Memory B cell (primary cell): ENCODE results near the gene KDM6A.
A peak's percentile ranks its signal among the peaks of the same experiment; 100 is the strongest.
"Not testable (repeated sequence)": the region's sequence is repeated elsewhere in the genome, so short reads cannot be mapped to it uniquely, and the experiment has no call there.

ENCODE experiments used
- ATAC-seq: fragments of 150-1000 bp; cut with Tn5 transposase; 2 replicates; pipeline ENCODE4 v1.10.0; 2021; ENCODE audit warnings: low read depth, mild to moderate bottlenecking, moderate library complexity
- DNase-seq, 2 donors: peaks; one replicate each; pipeline ENCODE4 v3.0.0; 2022; ENCODE audit warnings: low spot score in 2 of 2
- H3K27ac Mint-ChIP-seq: one replicate; pipeline ENCODE4 v1.8.0; 2022; ENCODE audit warnings: mild to moderate bottlenecking, moderate library complexity, mixed read lengths
- H3K27me3 Mint-ChIP-seq: one replicate; pipeline ENCODE4 v1.8.0; 2022; ENCODE audit warnings: mixed read lengths
- H3K36me3 Mint-ChIP-seq: one replicate; pipeline ENCODE4 v1.8.0; 2022; ENCODE audit warnings: mild to moderate bottlenecking, mixed read lengths
- H3K4me1 Mint-ChIP-seq: one replicate; pipeline ENCODE4 v1.8.0; 2022; ENCODE audit warnings: mixed read lengths
- H3K4me3 Mint-ChIP-seq: one replicate; pipeline ENCODE4 v1.8.0; 2022; ENCODE audit warnings: mild to moderate bottlenecking, moderate library complexity, mixed read lengths
- H3K9me3 Mint-ChIP-seq: one replicate; pipeline ENCODE4 v1.8.0; 2022; ENCODE audit warnings: mixed read lengths

KDM6A gene

GRCh38 chrX:44872821-44873414, at the start of gene KDM6A:
Gene KDM6A, plus strand, starts transcription at chrX:44873188. Its CDS starts 364 bp downstream, at chrX:44873552.
- ATAC-seq: peak; percentile 86
- peak within 1 kb of the TSS; percentile 92 for H3K4me3 Mint-ChIP-seq
- peak; percentile 89 to 98 for DNase-seq
- peak within 1 kb of the TSS; percentile 94 for H3K27ac Mint-ChIP-seq
- H3K36me3 Mint-ChIP-seq: no peaks in the 10 kb centered on the region
- H3K4me1 Mint-ChIP-seq: peaks cover 5% of the 10 kb centered on the region
- no peaks in the 10 kb centered on the region for H3K27me3 Mint-ChIP-seq
- H3K9me3 Mint-ChIP-seq: no peaks in the 10 kb centered on the region

- not testable (repeated sequence) for H3K4me3 Mint-ChIP-seq, H3K4me1 Mint-ChIP-seq, H3K36me3 Mint-ChIP-seq, DNase-seq, H3K9me3 Mint-ChIP-seq, ATAC-seq, H3K27me3 Mint-ChIP-seq, H3K27ac Mint-ChIP-seq
Measured at GRCh38 chrX:44823193-44823592, 49.8 kb upstream of the KDM6A start.

GRCh38 chrX:44828008-44828605, 44.9 kb upstream of the KDM6A start:
- Mint-ChIP-seq H3K9me3 (no peaks in the 10 kb centered on the region), H3K4me3 (no peak overlapping the region), H3K27me3 (no peaks in the 10 kb centered on the region), H3K36me3 (no peaks in the 10 kb centered on the region), H3K4me1 (no peaks in the 10 kb centered on the region), H3K27ac (no peak overlapping the region)
- ATAC-seq: no peak
- no peak for DNase-seq

DNA sequence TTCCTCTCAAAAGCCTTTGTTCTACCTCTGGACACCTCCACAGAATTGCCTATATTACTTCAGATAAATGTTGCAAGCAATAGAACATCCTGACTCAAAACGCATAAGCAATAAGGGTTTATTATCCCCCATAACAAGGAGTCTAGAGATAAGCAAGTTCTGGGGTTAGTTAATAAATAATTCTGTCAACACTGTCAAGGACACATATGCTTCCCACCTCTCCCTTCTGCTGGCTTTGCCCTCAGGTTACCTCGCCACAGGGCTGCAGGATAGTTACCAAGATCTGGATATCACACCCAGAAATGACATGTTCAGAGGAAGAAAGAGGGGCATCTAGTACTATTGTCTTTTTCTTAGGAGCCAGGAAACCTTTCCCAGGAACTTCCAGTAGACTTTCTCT, 43.2 kb upstream of the KDM6A start:
- no peaks in the 10 kb centered on the region for H3K4me1 Mint-ChIP-seq
- H3K27ac Mint-ChIP-seq: no peak overlapping the region
- no peak for ATAC-seq
- H3K27me3 Mint-ChIP-seq: no peaks in the 10 kb centered on the region
- H3K36me3 Mint-ChIP-seq: peaks cover 3% of the 10 kb centered on the region
- DNase-seq: no peak
- H3K4me3 Mint-ChIP-seq: no peak overlapping the region
- no peaks in the 10 kb centered on the region for H3K9me3 Mint-ChIP-seq

GRCh38 chrX:44842550-44843317, 30.3 kb upstream of the KDM6A start:
- Mint-ChIP-seq H3K36me3 (no peaks in the 10 kb centered on the region), H3K27me3 (no peaks in the 10 kb centered on the region), H3K9me3 (peaks cover 1% of the 10 kb centered on the region), H3K4me3 (no peak overlapping the region), H3K4me1 (no peaks in the 10 kb centered on the region), H3K27ac (no peak overlapping the region)
- no peak for DNase-seq
- no peak for ATAC-seq

- H3K4me1 Mint-ChIP-seq: no peaks in the 10 kb centered on the region
- no peaks in the 10 kb centered on the region for H3K36me3 Mint-ChIP-seq
- no peak overlapping the region for H3K27ac Mint-ChIP-seq
- no peaks in the 10 kb centered on the region for H3K27me3 Mint-ChIP-seq
- H3K4me3 Mint-ChIP-seq: no peak overlapping the region
- DNase-seq (no peak), ATAC-seq (no peak)
- H3K9me3 Mint-ChIP-seq: peaks cover 1% of the 10 kb centered on the region
Measured at GRCh38 chrX:44843318-44843702, 29.7 kb upstream of the KDM6A start.

DNA sequence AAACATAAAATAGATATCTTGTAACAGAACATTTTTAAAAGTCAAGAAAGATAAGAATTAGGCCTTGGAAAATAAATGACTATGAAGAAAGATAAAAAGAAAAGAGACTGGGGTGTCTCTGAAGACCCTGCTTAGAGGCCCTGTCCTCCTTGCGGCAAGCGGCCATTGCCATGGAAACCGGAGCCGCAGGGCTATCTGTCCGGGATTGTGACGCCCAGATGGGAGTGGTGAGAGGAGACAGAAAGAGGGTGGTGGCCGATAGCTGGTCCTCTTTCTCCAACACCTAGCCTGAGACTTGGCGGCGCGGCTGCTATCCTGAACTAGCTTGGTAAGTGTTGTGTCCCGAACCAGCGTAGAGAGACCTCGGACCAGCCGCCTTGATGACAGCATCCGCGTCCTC, 29.2 kb upstream of the KDM6A start, which contains the start of gene DUSP21:
Gene DUSP21, plus strand, starts transcription at position 269 of the 400 bp plus-strand sequence. Its CDS starts 112 bp downstream, at position 381.
- Mint-ChIP-seq H3K4me1 (no peaks in the 10 kb centered on the region), H3K27ac (no peak within 1 kb of the TSS), H3K4me3 (no peak within 1 kb of the TSS), H3K9me3 (peaks cover 1% of the 10 kb centered on the region), H3K27me3 (no peaks in the 10 kb centered on the region), H3K36me3 (no peaks in the 10 kb centered on the region)
- no peak for ATAC-seq
- DNase-seq: no peak

- Mint-ChIP-seq H3K27me3 (no peaks in the 10 kb centered on the region), H3K36me3 (no peaks in the 10 kb centered on the region), H3K4me1 (no peaks in the 10 kb centered on the region), H3K9me3 (peaks cover 1% of the 10 kb centered on the region), H3K4me3 (no peak overlapping the region), H3K27ac (no peak overlapping the region)
- DNase-seq: no peak
- no peak for ATAC-seq
Measured at GRCh38 chrX:44844204-44844603, 28.8 kb upstream of the KDM6A start.

GRCh38 chrX:44850891-44851290, 22.1 kb upstream of the KDM6A start:
- not testable (repeated sequence) for DNase-seq, ATAC-seq, H3K27ac Mint-ChIP-seq, H3K9me3 Mint-ChIP-seq, H3K4me1 Mint-ChIP-seq, H3K36me3 Mint-ChIP-seq, H3K4me3 Mint-ChIP-seq, H3K27me3 Mint-ChIP-seq

GRCh38 chrX:44871114-44871645, 1.8 kb upstream of the KDM6A start:
- H3K27ac Mint-ChIP-seq: peak overlapping the region; percentile 63
- no peaks in the 10 kb centered on the region for H3K36me3 Mint-ChIP-seq
- DNase-seq (no peak), ATAC-seq (no peak)
- H3K4me3 Mint-ChIP-seq: peak overlapping the region; percentile 29
- no peaks in the 10 kb centered on the region for H3K9me3 Mint-ChIP-seq
- H3K4me1 Mint-ChIP-seq: peaks cover 5% of the 10 kb centered on the region
- H3K27me3 Mint-ChIP-seq: no peaks in the 10 kb centered on the region

GRCh38 chrX:44871931-44872820, 812 bp upstream of the KDM6A start:
- ATAC-seq (peak; percentile 28), DNase-seq (peak; percentile 31 to 67)
- peaks cover 5% of the 10 kb centered on the region for H3K4me1 Mint-ChIP-seq
- no peaks in the 10 kb centered on the region for H3K27me3 Mint-ChIP-seq
- H3K27ac Mint-ChIP-seq: peak overlapping the region; percentile 94
- no peaks in the 10 kb centered on the region for H3K36me3 Mint-ChIP-seq
- peak overlapping the region; percentile 92 for H3K4me3 Mint-ChIP-seq
- no peaks in the 10 kb centered on the region for H3K9me3 Mint-ChIP-seq

GRCh38 chrX:44873415-44874276, 658 bp downstream of the KDM6A start:
- ATAC-seq: peak; percentile 10
- Mint-ChIP-seq H3K4me1 (peaks cover 5% of the 10 kb centered on the region), H3K9me3 (no peaks in the 10 kb centered on the region), H3K27me3 (no peaks in the 10 kb centered on the region), H3K27ac (peak overlapping the region; percentile 94), H3K36me3 (no peaks in the 10 kb centered on the region), H3K4me3 (peak overlapping the region; percentile 92)
- peak; percentile 23 to 74 for DNase-seq
